ENCODE measurements around the gene IFNGR1.

GRCh38 chr6:137261761-137262160, 42.6 kb upstream of the IFNGR1 start:
- TF ChIP-seq CTCF (IDR thresholded peaks at IDR 0.05) (no peak), POLR2AphosphoS5 (IDR thresholded peaks at IDR 0.05; ENCODE audit: low read depth, low read length) (no peak), SIN3A (IDR thresholded peaks at IDR 0.05; ENCODE audit: borderline replicate concordance, insufficient read depth, low read depth, low read length) (no peak), REST (IDR thresholded peaks at IDR 0.05; ENCODE audit: insufficient read depth in 1 of 2, low read depth in 2 of 2, low read length in 1 of 2) (no peak), TCF7L2 (IDR thresholded peaks at IDR 0.05; ENCODE audit: low read depth, low read length) (no peak)
